ENCODE data around the gene HGF.

DNA sequence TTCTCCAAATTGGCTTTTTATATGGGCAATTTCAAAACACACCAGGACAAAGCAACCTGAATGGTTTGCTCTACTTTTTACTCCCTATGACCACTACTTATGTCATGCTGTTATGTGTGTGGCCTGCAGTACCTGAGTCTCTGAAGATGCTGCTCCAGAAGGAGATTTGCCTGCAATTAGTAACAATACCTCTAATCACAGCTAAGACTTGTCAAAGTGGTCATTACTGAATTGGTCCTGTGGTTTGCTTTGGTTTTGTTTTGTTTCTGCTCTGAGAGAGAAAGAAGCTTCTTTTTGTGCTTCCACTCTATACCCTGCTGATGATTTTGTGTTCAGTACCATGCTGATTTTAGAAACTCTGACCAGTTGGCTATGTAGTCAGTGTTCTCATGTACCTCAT lies 25.5 kb downstream of the HGF start:
- no peak for TF ChIP-seq POLR2A (IDR thresholded peaks at IDR 0.05)
- TF ChIP-seq, protein P1, sequence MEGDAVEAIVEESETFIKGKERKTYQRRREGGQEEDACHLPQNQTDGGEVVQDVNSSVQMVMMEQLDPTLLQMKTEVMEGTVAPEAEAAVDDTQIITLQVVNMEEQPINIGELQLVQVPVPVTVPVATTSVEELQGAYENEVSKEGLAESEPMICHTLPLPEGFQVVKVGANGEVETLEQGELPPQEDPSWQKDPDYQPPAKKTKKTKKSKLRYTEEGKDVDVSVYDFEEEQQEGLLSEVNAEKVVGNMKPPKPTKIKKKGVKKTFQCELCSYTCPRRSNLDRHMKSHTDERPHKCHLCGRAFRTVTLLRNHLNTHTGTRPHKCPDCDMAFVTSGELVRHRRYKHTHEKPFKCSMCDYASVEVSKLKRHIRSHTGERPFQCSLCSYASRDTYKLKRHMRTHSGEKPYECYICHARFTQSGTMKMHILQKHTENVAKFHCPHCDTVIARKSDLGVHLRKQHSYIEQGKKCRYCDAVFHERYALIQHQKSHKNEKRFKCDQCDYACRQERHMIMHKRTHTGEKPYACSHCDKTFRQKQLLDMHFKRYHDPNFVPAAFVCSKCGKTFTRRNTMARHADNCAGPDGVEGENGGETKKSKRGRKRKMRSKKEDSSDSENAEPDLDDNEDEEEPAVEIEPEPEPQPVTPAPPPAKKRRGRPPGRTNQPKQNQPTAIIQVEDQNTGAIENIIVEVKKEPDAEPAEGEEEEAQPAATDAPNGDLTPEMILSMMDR (IDR thresholded peaks at IDR 0.05 in 4 of 5, conservative IDR thresholded peaks at IDR 0.05 in 1 of 5) = no peak

Data from gastrocnemius medialis (tissue), 4 donors.